ENCODE measurements around the gene PROZ. TPM values are rescaled to one million over a fixed set of nuclear protein-coding genes. Genes with fewer than 3 reads are reported as not detected.
A peak's percentile ranks its signal among the peaks of the same experiment; 100 is the strongest.

The PROZ gene
- total and polyA plus RNA-seq, 2 of the 13 experiments (the other 11 are each of a cell fraction or from before 2014, with no cell fraction given): 5.6 to 22.5 TPM

GRCh38 chr13:113153810-113154748 lies 4.4 kb upstream of the PROZ start (continued):
- TF ChIP-seq ZBTB37 (CRISPR knock-in tag; IDR thresholded peaks at IDR 0.05) (no peak), ZNF232 (CRISPR knock-in tag; IDR thresholded peaks at IDR 0.05; ENCODE audit: borderline replicate concordance) (no peak), CENPT (CRISPR knock-in tag; IDR thresholded peaks at IDR 0.05; ENCODE audit: low read depth) (no peak), USF2 (IDR thresholded peaks at IDR 0.05; ENCODE audit: low read depth, low read length) (peak; percentile 69), USF2 (CRISPR knock-in tag; IDR thresholded peaks at IDR 0.05; ENCODE audit: borderline replicate concordance) (peak; percentile 70; the same call in 1 of the 2 replicates), SRF (IDR thresholded peaks at IDR 0.05; ENCODE audit: low read depth, low read length) (no peak), ZNF317 (CRISPR knock-in tag; IDR thresholded peaks at IDR 0.05) (no peak), ZMYM3 (CRISPR knock-in tag; IDR thresholded peaks at IDR 0.05) (no peak), ZUFSP (CRISPR knock-in tag; IDR thresholded peaks at IDR 0.05; ENCODE audit: borderline replicate concordance) (no peak), MED8 (CRISPR knock-in tag; IDR thresholded peaks at IDR 0.05; ENCODE audit: insufficient replicate concordance) (peak; percentile 31), ZSCAN29 (CRISPR knock-in tag; conservative IDR thresholded peaks at IDR 0.05) (no peak), ZNF101 (CRISPR knock-in tag; IDR thresholded peaks at IDR 0.05; ENCODE audit: borderline replicate concordance, low read depth) (no peak), ZNF83 (CRISPR knock-in tag; IDR thresholded peaks at IDR 0.05; ENCODE audit: borderline replicate concordance) (no peak), ZNF160 (CRISPR knock-in tag; IDR thresholded peaks at IDR 0.05) (0 out of 2 replicates have a peak, but pooled peaks have one; percentile 14), HOXA9 (CRISPR knock-in tag; IDR thresholded peaks at IDR 0.05; ENCODE audit: borderline replicate concordance) (no peak), ZNF710 (CRISPR knock-in tag; IDR thresholded peaks at IDR 0.05; ENCODE audit: borderline replicate concordance) (no peak)
- TF ChIP-seq, protein P1, sequence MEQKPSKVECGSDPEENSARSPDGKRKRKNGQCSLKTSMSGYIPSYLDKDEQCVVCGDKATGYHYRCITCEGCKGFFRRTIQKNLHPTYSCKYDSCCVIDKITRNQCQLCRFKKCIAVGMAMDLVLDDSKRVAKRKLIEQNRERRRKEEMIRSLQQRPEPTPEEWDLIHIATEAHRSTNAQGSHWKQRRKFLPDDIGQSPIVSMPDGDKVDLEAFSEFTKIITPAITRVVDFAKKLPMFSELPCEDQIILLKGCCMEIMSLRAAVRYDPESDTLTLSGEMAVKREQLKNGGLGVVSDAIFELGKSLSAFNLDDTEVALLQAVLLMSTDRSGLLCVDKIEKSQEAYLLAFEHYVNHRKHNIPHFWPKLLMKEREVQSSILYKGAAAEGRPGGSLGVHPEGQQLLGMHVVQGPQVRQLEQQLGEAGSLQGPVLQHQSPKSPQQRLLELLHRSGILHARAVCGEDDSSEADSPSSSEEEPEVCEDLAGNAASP (CRISPR knock-in tag; IDR thresholded peaks at IDR 0.05; ENCODE audit: borderline replicate concordance): peak; percentile 62

Data from HepG2 (cell line).